Hepatocyte (in vitro differentiated cells): ENCODE data around the gene SEBOX. TPM values are rescaled to one million over a fixed set of nuclear protein-coding genes. Genes with fewer than 3 reads are reported as not detected.

Experiments used
- DNase-seq: peaks from one replicate; pipeline ENCODE4 v3.0.0-alpha.2; 2016; ENCODE audit warnings: low spot score
- H2AFZ ChIP-seq: fragments of 200-600 bp; sonication (generic); 2 replicates; pipeline ENCODE4 v1.6.0; 2016; ENCODE audit warnings: antibody characterized with exemption, mild to moderate bottlenecking
- H3K27ac ChIP-seq: fragments of 200-600 bp; sonication (generic); 2 replicates; pipeline ENCODE4 v1.5.1; 2016; ENCODE audit warnings: mild to moderate bottlenecking
- H3K27me3 ChIP-seq: fragments of 200-600 bp; sonication (generic); 2 replicates; pipeline ENCODE4 v1.6.1; 2016
- H3K36me3 ChIP-seq: fragments of 200-600 bp; sonication (generic); replicated peaks from 2 replicates; pipeline ENCODE4 v1.5.1; 2016; ENCODE audit warnings: low read depth; ENCODE audit not compliant: insufficient read depth
- H3K4me1 ChIP-seq: fragments of 200-600 bp; sonication (generic); 2 replicates; pipeline ENCODE4 v1.5.1; 2016; ENCODE audit warnings: mild to moderate bottlenecking, moderate library complexity; ENCODE audit not compliant: insufficient read depth
- H3K4me2 ChIP-seq: fragments of 200-600 bp; sonication (generic); 2 replicates; pipeline ENCODE4 v1.6.0; 2016
- H3K4me3 ChIP-seq: fragments of 200-600 bp; sonication (generic); 2 replicates; pipeline ENCODE4 v1.5.1; 2016; ENCODE audit warnings: mild to moderate bottlenecking
- H3K79me2 ChIP-seq: fragments of 200-600 bp; sonication (generic); 2 replicates; pipeline ENCODE4 v1.6.0; 2017; ENCODE audit warnings: mild to moderate bottlenecking
- H3K9me2 ChIP-seq: fragments of 200-600 bp; sonication (generic); replicated peaks from 2 replicates; pipeline ENCODE4 v1.6.0; 2017; ENCODE audit warnings: mild to moderate bottlenecking; ENCODE audit not compliant: insufficient read depth
- H3K9me3 ChIP-seq: fragments of 200-600 bp; sonication (generic); 2 replicates; pipeline ENCODE4 v1.5.1; 2016; ENCODE audit warnings: low read depth, mild to moderate bottlenecking
- H4K20me1 ChIP-seq: fragments of 200-600 bp; sonication (generic); 2 replicates; pipeline ENCODE4 v1.6.0; 2016; ENCODE audit warnings: mild to moderate bottlenecking; ENCODE audit not compliant: insufficient read depth, poor library complexity, severe bottlenecking
- CTCF ChIP-seq: fragments of 200-600 bp; sonication (generic); IDR thresholded peaks from 2 replicates; pipeline ENCODE4 v1.5.1; 2016; ENCODE audit warnings: antibody characterized with exemption, mild to moderate bottlenecking; ENCODE audit not compliant: poor library complexity
- EZH2 ChIP-seq: fragments of 200-600 bp; sonication (generic); IDR thresholded peaks from 2 replicates; pipeline ENCODE4 v1.6.1; 2016; ENCODE audit warnings: antibody characterized with exemption, mild to moderate bottlenecking, borderline replicate concordance
- EZH2phosphoT487 ChIP-seq: fragments of 200-600 bp; sonication (generic); IDR thresholded peaks from one replicate; pipeline ENCODE4 v1.6.1; 2018; ENCODE audit warnings: antibody characterized with exemption, mild to moderate bottlenecking, low read depth, moderate library complexity; ENCODE audit not compliant: unreplicated experiment, severe bottlenecking
- WGBS: methylation state at CpG from one replicate; pipeline ENCODE4 v1.1.6; 2016; ENCODE audit warnings: low lambda C conversion rate; ENCODE audit errors: missing lambda C conversion rate; 5-methylcytosine and 5-hydroxymethylcytosine counted together
- polyA plus RNA-seq: library from polyadenylated mRNA; unstranded; fragments of >200 nt; fragmentation: Nextera tagmentation; extraction: Ambion mirVana; gene quantifications from 2 replicates; pipeline ENCODE4 v1.2.1, GENCODE V29; 2016
- total RNA-seq: library from RNA; depleted of rRNA; stranded (reverse); fragments of >200 nt; gene quantifications from 2 replicates; pipeline ENCODE4 v1.2.3, GENCODE V29; 2014

SEBOX gene
- total and polyA plus RNA-seq, 2 experiments from 2014 or later: not detected

- no peaks in the 10 kb centered on the region for H3K36me3 ChIP-seq
- peak overlapping the region; percentile 98 for H3K4me2 ChIP-seq
- WGBS: 64% methylated on average over 5 of the region's 5 CpGs
- no peaks in the 10 kb centered on the region for H3K9me3 ChIP-seq
- H3K27ac ChIP-seq: peak overlapping the region; percentile 81
- H3K4me1 ChIP-seq: peaks cover 28% of the 10 kb centered on the region
- DNase-seq: peak; percentile 41
- H3K4me3 ChIP-seq: no peak overlapping the region
- no peak for TF ChIP-seq CTCF
- no peak for TF ChIP-seq EZH2phosphoT487
- TF ChIP-seq EZH2: no peak
- H4K20me1 ChIP-seq: no peaks in the 10 kb centered on the region
- no peaks in the 10 kb centered on the region for H3K27me3 ChIP-seq
- H3K9me2 ChIP-seq: no peaks in the 10 kb centered on the region
- H3K79me2 ChIP-seq: peaks cover 13% of the 10 kb centered on the region
- H2AFZ ChIP-seq: peak overlapping the region; percentile 7
Measured at GRCh38 chr17:28407130-28407973, 42.4 kb upstream of the SEBOX start.

- Histone ChIP-seq H3K27me3 (no peaks in the 10 kb centered on the region), H3K79me2 (peaks cover 13% of the 10 kb centered on the region), H3K4me2 (peak overlapping the region; percentile 98), H3K9me3 (no peaks in the 10 kb centered on the region), H4K20me1 (no peaks in the 10 kb centered on the region), H3K4me1 (peaks cover 28% of the 10 kb centered on the region), H3K36me3 (no peaks in the 10 kb centered on the region), H3K9me2 (no peaks in the 10 kb centered on the region), H2AFZ (peak overlapping the region; percentile 74), H3K4me3 (peak overlapping the region; percentile 94), H3K27ac (peak overlapping the region; percentile 81)
- TF ChIP-seq CTCF: no peak
- no peak for TF ChIP-seq EZH2phosphoT487
- no peak for TF ChIP-seq EZH2
- WGBS: 30% methylated on average over 9 of the region's 9 CpGs
- peak; percentile 62 for DNase-seq
Measured at GRCh38 chr17:28406473-28406814, 41.4 kb upstream of the SEBOX start.

- WGBS: 2% methylated on average over 39 of the region's 70 CpGs
- Histone ChIP-seq H3K36me3 (no peaks in the 10 kb centered on the region), H3K4me3 (peak within 1 kb of the TSS; percentile 94), H3K79me2 (peaks cover 13% of the 10 kb centered on the region), H3K4me1 (peaks cover 28% of the 10 kb centered on the region), H3K27ac (peak within 1 kb of the TSS; percentile 81), H3K9me3 (no peaks in the 10 kb centered on the region), H4K20me1 (no peaks in the 10 kb centered on the region), H3K4me2 (peak within 1 kb of the TSS; percentile 98), H3K27me3 (no peaks in the 10 kb centered on the region), H3K9me2 (no peaks in the 10 kb centered on the region), H2AFZ (peak within 1 kb of the TSS; percentile 74)
- DNase-seq: peak; percentile 88
- TF ChIP-seq EZH2phosphoT487: no peak
- no peak for TF ChIP-seq CTCF
- TF ChIP-seq EZH2: no peak
Measured at GRCh38 chr17:28405632-28406472, 40.9 kb upstream of the SEBOX start, which contains the start of gene SLC46A1. TSS of gene SLC46A1 (minus strand) at chr17:28406212. CDS start at chr17:28406114, 98 bp downstream.
